Neural cell (in vitro differentiated cells): Measurements from ENCODE around the gene SLC38A5. TPM values are rescaled to one million over a fixed set of nuclear protein-coding genes. Genes with fewer than 3 reads are reported as not detected.

Experiments used
- H2AFZ ChIP-seq: fragments of 200-600, 300-800 bp; sonication (generic), shearing (Covaris generic); 2 replicates; pipeline ENCODE4 v1.6.0; 2014; ENCODE audit warnings: low read depth, mild to moderate bottlenecking, antibody characterized with exemption, low read length, moderate library complexity
- H3F3A ChIP-seq: fragments of 200-600 bp; shearing (Covaris generic); 2 replicates; pipeline ENCODE4 v1.6.1; 2016; ENCODE audit warnings: mild to moderate bottlenecking, moderate library complexity, mixed read lengths, antibody characterized with exemption, low read length; ENCODE audit not compliant: insufficient read depth, poor library complexity, severe bottlenecking
- H3K27ac ChIP-seq: fragments of 200-600, 300-800 bp; sonication (generic), shearing (Covaris generic); 2 replicates; pipeline ENCODE4 v1.5.1; 2014; ENCODE audit warnings: mild to moderate bottlenecking, low read length, moderate library complexity
- H3K27me3 ChIP-seq: fragments of 300-800, 200-600 bp; sonication (generic), shearing (Covaris generic); 2 replicates; pipeline ENCODE4 v1.6.0; 2014; ENCODE audit warnings: mild to moderate bottlenecking, low read depth, low read length, moderate library complexity; ENCODE audit not compliant: insufficient read depth
- H3K36me3 ChIP-seq: fragments of 300-800, 200-600 bp; sonication (generic), shearing (Covaris generic); 2 replicates; pipeline ENCODE4 v1.5.1; 2014; ENCODE audit warnings: mild to moderate bottlenecking, antibody characterized with exemption, low read length, moderate library complexity; ENCODE audit not compliant: insufficient read depth
- H3K4me2 ChIP-seq: fragments of 300-800, 200-600 bp; sonication (generic), shearing (Covaris generic); 2 replicates; pipeline ENCODE4 v1.6.0; 2014; ENCODE audit warnings: mild to moderate bottlenecking, low read length
- H3K4me3 ChIP-seq: fragments of 300-800, 200-600 bp; sonication (generic), shearing (Covaris generic); 2 replicates; pipeline ENCODE4 v1.5.1; 2014; ENCODE audit warnings: mild to moderate bottlenecking, low read length, moderate library complexity
- H3K79me2 ChIP-seq: fragments of 200-600 bp; shearing (Covaris generic); replicated peaks from 2 replicates; pipeline ENCODE4 v1.6.0; 2014; ENCODE audit warnings: mild to moderate bottlenecking, low read length, moderate library complexity; ENCODE audit not compliant: insufficient read depth
- H3K9ac ChIP-seq: fragments of 300-800, 200-600 bp; sonication (generic), shearing (Covaris generic); 2 replicates; pipeline ENCODE4 v1.6.1; 2016; ENCODE audit warnings: mild to moderate bottlenecking, low read length, mixed read lengths
- H3K9me2 ChIP-seq: fragments of 200-600 bp; shearing (Covaris generic); 2 replicates; pipeline ENCODE4 v1.6.1; 2016; ENCODE audit warnings: mild to moderate bottlenecking, low read length, mixed read lengths; ENCODE audit not compliant: insufficient read depth
- H3K9me3 ChIP-seq: fragments of 200-600, 300-800 bp; sonication (generic), shearing (Covaris generic); 2 replicates; pipeline ENCODE4 v1.6.1; 2016; ENCODE audit warnings: mild to moderate bottlenecking, mixed run types, low read length, moderate library complexity, mixed read lengths
- H4K20me1 ChIP-seq: fragments of 200-600 bp; shearing (Covaris generic); 2 replicates; pipeline ENCODE4 v1.6.1; 2016; ENCODE audit warnings: mild to moderate bottlenecking, mixed run types; ENCODE audit not compliant: insufficient read depth
- EP300 ChIP-seq: fragments of 450-650 bp; conservative IDR thresholded peaks from 2 replicates; pipeline ENCODE4 v1.6.1; 2014; ENCODE audit warnings: antibody characterized with exemption, mild to moderate bottlenecking, moderate library complexity; ENCODE audit not compliant: poor library complexity, severe bottlenecking
- EZH2 ChIP-seq: fragments of 200-600, 300-800 bp; shearing (Covaris generic), sonication (generic); IDR thresholded peaks from 2 replicates; pipeline ENCODE4 v1.6.1; 2014; ENCODE audit warnings: antibody characterized with exemption, low read length, borderline replicate concordance, mild to moderate bottlenecking; ENCODE audit not compliant: insufficient read depth, poor library complexity, severe bottlenecking
- MXI1 ChIP-seq: fragments of 450-650 bp; conservative IDR thresholded peaks from 2 replicates; pipeline ENCODE4 v1.6.1; 2014; ENCODE audit warnings: antibody characterized with exemption, mild to moderate bottlenecking; ENCODE audit not compliant: poor library complexity, severe bottlenecking
- POLR2AphosphoS5 ChIP-seq: IDR thresholded peaks from 2 replicates; pipeline ENCODE4 v1.6.1; 2012
- RAD21 ChIP-seq: fragments of 450-650 bp; conservative IDR thresholded peaks from 2 replicates; pipeline ENCODE4 v1.6.1; 2014; ENCODE audit warnings: antibody characterized with exemption, mild to moderate bottlenecking, moderate library complexity
- SMC3 ChIP-seq: fragments of 450-650 bp; conservative IDR thresholded peaks from 2 replicates; pipeline ENCODE4 v1.6.1; 2014; ENCODE audit warnings: antibody characterized with exemption, mild to moderate bottlenecking, moderate library complexity; ENCODE audit not compliant: poor library complexity
- TAF1 ChIP-seq: IDR thresholded peaks from 2 replicates; pipeline ENCODE4 v1.6.1; 2012; ENCODE audit warnings: low read depth
- polyA plus RNA-seq: library from polyadenylated mRNA; depleted of rRNA; stranded (reverse); fragments of >200 nt; gene quantifications from 2 replicates; pipeline ENCODE4 v1.2.3, GENCODE V29; 2014
- TF ChIP-seq, protein P1 (sequence below): IDR thresholded peaks from 2 replicates; pipeline ENCODE4 v1.6.1; 2012; ENCODE audit warnings: borderline replicate concordance
- TF ChIP-seq, protein P2 (sequence below): fragments of 450-650 bp; IDR thresholded peaks from 2 replicates; pipeline ENCODE4 v1.5.1; 2014; ENCODE audit warnings: antibody characterized with exemption, mild to moderate bottlenecking, moderate library complexity; ENCODE audit not compliant: poor library complexity, severe bottlenecking

SLC38A5 gene
- polyA plus RNA-seq, 1 donor from 2014 or later = 0.48 TPM

DNA sequence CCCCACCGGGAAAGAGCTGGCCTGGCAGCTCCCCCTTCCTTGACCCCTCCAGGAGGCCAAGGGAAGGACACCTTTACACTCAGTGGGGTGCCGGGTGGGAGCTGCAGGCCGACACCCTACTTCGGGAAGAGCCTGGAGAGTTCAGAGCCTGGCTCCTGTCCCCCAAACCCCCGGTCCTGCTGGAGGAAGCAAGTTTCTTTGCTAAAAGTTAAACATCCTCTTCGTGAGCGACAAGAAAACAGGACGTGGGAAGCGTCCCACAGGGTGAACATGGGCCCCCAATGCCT is 3.6 kb upstream of the SLC38A5 start:
- Histone ChIP-seq H3K4me2 (no peak overlapping the region), H3K36me3 (no peaks in the 10 kb centered on the region), H3K9me2 (no peaks in the 10 kb centered on the region)

GRCh38 chrX:48472851-48473703 is 3.0 kb upstream of the SLC38A5 start:
- no peaks in the 10 kb centered on the region for H3F3A ChIP-seq
- H3K9me3 ChIP-seq = no peaks in the 10 kb centered on the region
- no peak overlapping the region for H3K9ac ChIP-seq
- TF ChIP-seq TAF1 (no peak), MXI1 (no peak), RAD21 (no peak), POLR2AphosphoS5 (no peak), EP300 (no peak), EZH2 (no peak), SMC3 (no peak)
- TF ChIP-seq, protein P1, sequence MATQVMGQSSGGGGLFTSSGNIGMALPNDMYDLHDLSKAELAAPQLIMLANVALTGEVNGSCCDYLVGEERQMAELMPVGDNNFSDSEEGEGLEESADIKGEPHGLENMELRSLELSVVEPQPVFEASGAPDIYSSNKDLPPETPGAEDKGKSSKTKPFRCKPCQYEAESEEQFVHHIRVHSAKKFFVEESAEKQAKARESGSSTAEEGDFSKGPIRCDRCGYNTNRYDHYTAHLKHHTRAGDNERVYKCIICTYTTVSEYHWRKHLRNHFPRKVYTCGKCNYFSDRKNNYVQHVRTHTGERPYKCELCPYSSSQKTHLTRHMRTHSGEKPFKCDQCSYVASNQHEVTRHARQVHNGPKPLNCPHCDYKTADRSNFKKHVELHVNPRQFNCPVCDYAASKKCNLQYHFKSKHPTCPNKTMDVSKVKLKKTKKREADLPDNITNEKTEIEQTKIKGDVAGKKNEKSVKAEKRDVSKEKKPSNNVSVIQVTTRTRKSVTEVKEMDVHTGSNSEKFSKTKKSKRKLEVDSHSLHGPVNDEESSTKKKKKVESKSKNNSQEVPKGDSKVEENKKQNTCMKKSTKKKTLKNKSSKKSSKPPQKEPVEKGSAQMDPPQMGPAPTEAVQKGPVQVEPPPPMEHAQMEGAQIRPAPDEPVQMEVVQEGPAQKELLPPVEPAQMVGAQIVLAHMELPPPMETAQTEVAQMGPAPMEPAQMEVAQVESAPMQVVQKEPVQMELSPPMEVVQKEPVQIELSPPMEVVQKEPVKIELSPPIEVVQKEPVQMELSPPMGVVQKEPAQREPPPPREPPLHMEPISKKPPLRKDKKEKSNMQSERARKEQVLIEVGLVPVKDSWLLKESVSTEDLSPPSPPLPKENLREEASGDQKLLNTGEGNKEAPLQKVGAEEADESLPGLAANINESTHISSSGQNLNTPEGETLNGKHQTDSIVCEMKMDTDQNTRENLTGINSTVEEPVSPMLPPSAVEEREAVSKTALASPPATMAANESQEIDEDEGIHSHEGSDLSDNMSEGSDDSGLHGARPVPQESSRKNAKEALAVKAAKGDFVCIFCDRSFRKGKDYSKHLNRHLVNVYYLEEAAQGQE = no peak
- TF ChIP-seq, protein P2, sequence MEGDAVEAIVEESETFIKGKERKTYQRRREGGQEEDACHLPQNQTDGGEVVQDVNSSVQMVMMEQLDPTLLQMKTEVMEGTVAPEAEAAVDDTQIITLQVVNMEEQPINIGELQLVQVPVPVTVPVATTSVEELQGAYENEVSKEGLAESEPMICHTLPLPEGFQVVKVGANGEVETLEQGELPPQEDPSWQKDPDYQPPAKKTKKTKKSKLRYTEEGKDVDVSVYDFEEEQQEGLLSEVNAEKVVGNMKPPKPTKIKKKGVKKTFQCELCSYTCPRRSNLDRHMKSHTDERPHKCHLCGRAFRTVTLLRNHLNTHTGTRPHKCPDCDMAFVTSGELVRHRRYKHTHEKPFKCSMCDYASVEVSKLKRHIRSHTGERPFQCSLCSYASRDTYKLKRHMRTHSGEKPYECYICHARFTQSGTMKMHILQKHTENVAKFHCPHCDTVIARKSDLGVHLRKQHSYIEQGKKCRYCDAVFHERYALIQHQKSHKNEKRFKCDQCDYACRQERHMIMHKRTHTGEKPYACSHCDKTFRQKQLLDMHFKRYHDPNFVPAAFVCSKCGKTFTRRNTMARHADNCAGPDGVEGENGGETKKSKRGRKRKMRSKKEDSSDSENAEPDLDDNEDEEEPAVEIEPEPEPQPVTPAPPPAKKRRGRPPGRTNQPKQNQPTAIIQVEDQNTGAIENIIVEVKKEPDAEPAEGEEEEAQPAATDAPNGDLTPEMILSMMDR = no peak
- no peaks in the 10 kb centered on the region for H3K36me3 ChIP-seq
- H3K4me3 ChIP-seq = no peak overlapping the region
- no peak overlapping the region for H2AFZ ChIP-seq
- no peak overlapping the region for H3K27ac ChIP-seq
- no peaks in the 10 kb centered on the region for H3K9me2 ChIP-seq
- H4K20me1 ChIP-seq = no peaks in the 10 kb centered on the region
- H3K79me2 ChIP-seq = peaks cover 11% of the 10 kb centered on the region
- no peak overlapping the region for H3K4me2 ChIP-seq
- H3K27me3 ChIP-seq = no peaks in the 10 kb centered on the region

More for the DNA sequence above, 3.6 kb upstream of the SLC38A5 start:
- no peaks in the 10 kb centered on the region for H3K9me3 ChIP-seq
- TF ChIP-seq MXI1 (no peak), SMC3 (no peak), TAF1 (no peak), EZH2 (no peak), RAD21 (no peak), POLR2AphosphoS5 (no peak), EP300 (no peak)
- TF ChIP-seq, protein P2 = no peak
- TF ChIP-seq, protein P1 = no peak
- no peak overlapping the region for H3K27ac ChIP-seq
- no peaks in the 10 kb centered on the region for H3K27me3 ChIP-seq
- H3K79me2 ChIP-seq = peaks cover 11% of the 10 kb centered on the region
- H4K20me1 ChIP-seq = no peaks in the 10 kb centered on the region
- no peak overlapping the region for H3K4me3 ChIP-seq
- no peaks in the 10 kb centered on the region for H3F3A ChIP-seq
- no peak overlapping the region for H2AFZ ChIP-seq
- H3K9ac ChIP-seq = no peak overlapping the region
